Osteoblast (primary cell): ENCODE measurements around the gene GLI1. TPM values are rescaled to one million over a fixed set of nuclear protein-coding genes. Genes with fewer than 3 reads are reported as not detected.
"Not testable (repeated sequence)": the region's sequence is repeated elsewhere in the genome, so short reads cannot be mapped to it uniquely, and the experiment has no call there.

ENCODE experiments used
- DNase-seq: peaks from one replicate; pipeline ENCODE4 v3.0.0; 2011; ENCODE audit warnings: low spot score, mixed read lengths; ENCODE audit not compliant: insufficient read length; ENCODE audit errors: missing footprints
- H2AFZ ChIP-seq: 2 replicates; pipeline ENCODE4 v1.6.0; 2011; ENCODE audit warnings: mild to moderate bottlenecking, low read length
- H3K27ac ChIP-seq: 2 replicates; pipeline ENCODE4 v1.5.1; 2011; ENCODE audit warnings: mild to moderate bottlenecking, low read depth, low read length, moderate library complexity
- H3K27me3 ChIP-seq: 2 replicates; pipeline ENCODE4 v1.6.0; 2012; ENCODE audit warnings: mild to moderate bottlenecking, control low read depth, inconsistent platforms, low read length, moderate library complexity; ENCODE audit not compliant: insufficient read depth
- H3K36me3 ChIP-seq: 2 replicates; pipeline ENCODE4 v1.5.1; 2011; ENCODE audit warnings: mild to moderate bottlenecking, low read length, control low read depth, moderate library complexity; ENCODE audit not compliant: insufficient read depth
- H3K4me1 ChIP-seq: 2 replicates; pipeline ENCODE4 v1.5.1; 2011; ENCODE audit warnings: mild to moderate bottlenecking, low read length, control low read depth, moderate library complexity; ENCODE audit not compliant: insufficient read depth
- H3K4me2 ChIP-seq: 2 replicates; pipeline ENCODE4 v1.6.0; 2011; ENCODE audit warnings: mild to moderate bottlenecking, low read length; ENCODE audit not compliant: insufficient read depth
- H3K4me3 ChIP-seq: fragments of 200-600 bp; sonication (generic); 3 replicates; pipeline ENCODE4 v1.5.1; 2012; ENCODE audit warnings: mild to moderate bottlenecking, low read length, inconsistent platforms; ENCODE audit not compliant: insufficient read depth
- H3K79me2 ChIP-seq: 2 replicates; pipeline ENCODE4 v1.6.0; 2012; ENCODE audit warnings: mild to moderate bottlenecking, low read length, control low read depth, inconsistent platforms; ENCODE audit not compliant: insufficient read depth
- H3K9me3 ChIP-seq: 2 replicates; pipeline ENCODE4 v1.5.1; 2011; ENCODE audit warnings: low read depth, low read length, control low read depth
- H4K20me1 ChIP-seq: 2 replicates; pipeline ENCODE4 v1.6.0; 2012; ENCODE audit warnings: mild to moderate bottlenecking, low read length, control low read depth; ENCODE audit not compliant: insufficient read depth
- CTCF ChIP-seq: IDR thresholded peaks from 2 replicates; pipeline ENCODE4 v1.5.1; 2011; ENCODE audit warnings: mild to moderate bottlenecking, low read depth, low read length, moderate library complexity; ENCODE audit errors: extremely low read depth
- total RNA-seq: library from RNA; depleted of rRNA; stranded (reverse); fragments of >200 nt; gene quantifications from 2 replicates; pipeline ENCODE4 v1.2.3, GENCODE V29; 2012

GLI1 gene
- total RNA-seq, 1 donor: 0.36 TPM

GRCh38 chr12:57489157-57489641, 29.6 kb downstream of the GLI1 start:
- H3K4me1 ChIP-seq: peaks cover 9% of the 10 kb centered on the region
- no peak for TF ChIP-seq CTCF
- DNase-seq: no peak
- peak overlapping the region; percentile 94 for H3K4me3 ChIP-seq
- H3K36me3 ChIP-seq: peaks cover 34% of the 10 kb centered on the region
- H3K79me2 ChIP-seq: peaks cover 42% of the 10 kb centered on the region
- peaks cover 12% of the 10 kb centered on the region for H4K20me1 ChIP-seq
- peak overlapping the region; percentile 87 for H3K4me2 ChIP-seq
- H3K9me3 ChIP-seq: no peaks in the 10 kb centered on the region
- H3K27ac ChIP-seq: peak overlapping the region; percentile 1
- H3K27me3 ChIP-seq: no peaks in the 10 kb centered on the region
- H2AFZ ChIP-seq: no peak overlapping the region

- DNase-seq: no peak
- peaks cover 42% of the 10 kb centered on the region for H3K79me2 ChIP-seq
- H4K20me1 ChIP-seq: peaks cover 12% of the 10 kb centered on the region
- H3K9me3 ChIP-seq: no peaks in the 10 kb centered on the region
- TF ChIP-seq CTCF: no peak
- no peak overlapping the region for H3K4me2 ChIP-seq
- peaks cover 9% of the 10 kb centered on the region for H3K4me1 ChIP-seq
- peak overlapping the region; percentile 1 for H3K27ac ChIP-seq
- peaks cover 34% of the 10 kb centered on the region for H3K36me3 ChIP-seq
- H3K27me3 ChIP-seq: no peaks in the 10 kb centered on the region
- no peak overlapping the region for H3K4me3 ChIP-seq
- no peak overlapping the region for H2AFZ ChIP-seq
Observed at GRCh38 chr12:57490126-57490525, 30.5 kb downstream of the GLI1 start.

GRCh38 chr12:57491393-57492280, 32.1 kb downstream of the GLI1 start:
- H3K4me3 ChIP-seq: no peak overlapping the region
- peaks cover 12% of the 10 kb centered on the region for H4K20me1 ChIP-seq
- H3K36me3 ChIP-seq: peaks cover 37% of the 10 kb centered on the region
- no peak overlapping the region for H3K27ac ChIP-seq
- H3K79me2 ChIP-seq: peaks cover 42% of the 10 kb centered on the region
- no peak overlapping the region for H2AFZ ChIP-seq
- H3K27me3 ChIP-seq: no peaks in the 10 kb centered on the region
- H3K4me1 ChIP-seq: peaks cover 9% of the 10 kb centered on the region
- H3K9me3 ChIP-seq: no peaks in the 10 kb centered on the region
- peak; percentile 14 for TF ChIP-seq CTCF
- DNase-seq: no peak
- no peak overlapping the region for H3K4me2 ChIP-seq

GRCh38 chr12:57495051-57495701, 35.6 kb downstream of the GLI1 start:
- DNase-seq, H3K9me3 ChIP-seq, H2AFZ ChIP-seq, H3K4me2 ChIP-seq, H4K20me1 ChIP-seq, H3K4me1 ChIP-seq, H3K27me3 ChIP-seq, H3K4me3 ChIP-seq, H3K27ac ChIP-seq: not testable (repeated sequence)
- peaks cover 51% of the 10 kb centered on the region for H3K36me3 ChIP-seq
- peaks cover 18% of the 10 kb centered on the region for H3K79me2 ChIP-seq
